ENCODE data around the gene SFMBT1.
A peak's percentile ranks its signal among the peaks of the same experiment; 100 is the strongest.

Gene SFMBT1

GRCh38 chr3:52931328-52931727 is 114.5 kb downstream of the SFMBT1 start:
- FAIRE-seq = no peak
- DNase-seq (ENCODE audit: insufficient read length, low spot score) = no peak

GRCh38 chr3:52930748-52931147 is 115.1 kb downstream of the SFMBT1 start:
- FAIRE-seq (no peak), DNase-seq (ENCODE audit: insufficient read length, low spot score) (no peak)

GRCh38 chr3:52926554-52926953 is 119.3 kb downstream of the SFMBT1 start:
- no peak for DNase-seq (ENCODE audit: insufficient read length, low spot score)
- no peak for FAIRE-seq

GRCh38 chr3:52925405-52926313 is 120.2 kb downstream of the SFMBT1 start:
- no peak for DNase-seq (ENCODE audit: insufficient read length, low spot score)
- FAIRE-seq = no peak

- FAIRE-seq = no peak
Measured at GRCh38 chr3:52923963-52924362, 121.9 kb downstream of the SFMBT1 start.

GRCh38 chr3:52920841-52921240 is 125.0 kb downstream of the SFMBT1 start:
- DNase-seq (ENCODE audit: insufficient read length, low spot score) = no peak
- no peak for FAIRE-seq

More at GRCh38 chr3:52923963-52924362, 121.9 kb downstream of the SFMBT1 start:
- no peak for DNase-seq (ENCODE audit: insufficient read length, low spot score)

GRCh38 chr3:52917044-52917443 is 128.8 kb downstream of the SFMBT1 start:
- FAIRE-seq = no peak
- no peak for DNase-seq (ENCODE audit: insufficient read length, low spot score)

- no peak for DNase-seq (ENCODE audit: insufficient read length, low spot score)
- no peak for FAIRE-seq
Measured at GRCh38 chr3:52915294-52915693, 130.6 kb downstream of the SFMBT1 start.

GRCh38 chr3:52912885-52913731 is 132.8 kb downstream of the SFMBT1 start:
- no peak for FAIRE-seq
- no peak for DNase-seq (ENCODE audit: insufficient read length, low spot score)

- DNase-seq (ENCODE audit: insufficient read length, low spot score) (no peak), FAIRE-seq (no peak)
Measured at GRCh38 chr3:52910823-52911222, 135.1 kb downstream of the SFMBT1 start.

- DNase-seq (ENCODE audit: insufficient read length, low spot score) = no peak
- no peak for FAIRE-seq
Measured at GRCh38 chr3:52907497-52907896, 138.4 kb downstream of the SFMBT1 start.

- DNase-seq (ENCODE audit: insufficient read length, low spot score) (no peak), FAIRE-seq (no peak)
Measured at GRCh38 chr3:52904552-52904951, 141.3 kb downstream of the SFMBT1 start.

GRCh38 chr3:52904000-52904399 is 141.9 kb downstream of the SFMBT1 start:
- FAIRE-seq (no peak), DNase-seq (ENCODE audit: insufficient read length, low spot score) (no peak)

GRCh38 chr3:52897130-52898122 is 148.4 kb downstream of the SFMBT1 start, which contains the start of gene STIMATE:
TSS of gene STIMATE (minus strand) at chr3:52897548. CDS start at chr3:52897450, 98 bp downstream.
- peak; percentile 88 for FAIRE-seq

GRCh38 chr3:52896613-52897012 is 149.3 kb downstream of the SFMBT1 start:
- FAIRE-seq = no peak
- no peak for DNase-seq (ENCODE audit: insufficient read length, low spot score)

More at GRCh38 chr3:52897130-52898122, 148.4 kb downstream of the SFMBT1 start, which contains the start of gene STIMATE:
- peak; percentile 92 for DNase-seq (ENCODE audit: insufficient read length, low spot score)

- no peak for FAIRE-seq
- no peak for DNase-seq (ENCODE audit: insufficient read length, low spot score)
Measured at GRCh38 chr3:52896151-52896550, 149.7 kb downstream of the SFMBT1 start.

GRCh38 chr3:52895418-52895817 is 150.5 kb downstream of the SFMBT1 start:
- no peak for DNase-seq (ENCODE audit: insufficient read length, low spot score)
- FAIRE-seq = no peak

- FAIRE-seq (no peak), DNase-seq (ENCODE audit: insufficient read length, low spot score) (no peak)
Measured at GRCh38 chr3:52894756-52895155, 151.1 kb downstream of the SFMBT1 start.

GRCh38 chr3:52893723-52894122 is 152.2 kb downstream of the SFMBT1 start:
- DNase-seq (ENCODE audit: insufficient read length, low spot score) = no peak
- FAIRE-seq = no peak
